Measurements from ENCODE around the gene ASAP2.

DNA sequence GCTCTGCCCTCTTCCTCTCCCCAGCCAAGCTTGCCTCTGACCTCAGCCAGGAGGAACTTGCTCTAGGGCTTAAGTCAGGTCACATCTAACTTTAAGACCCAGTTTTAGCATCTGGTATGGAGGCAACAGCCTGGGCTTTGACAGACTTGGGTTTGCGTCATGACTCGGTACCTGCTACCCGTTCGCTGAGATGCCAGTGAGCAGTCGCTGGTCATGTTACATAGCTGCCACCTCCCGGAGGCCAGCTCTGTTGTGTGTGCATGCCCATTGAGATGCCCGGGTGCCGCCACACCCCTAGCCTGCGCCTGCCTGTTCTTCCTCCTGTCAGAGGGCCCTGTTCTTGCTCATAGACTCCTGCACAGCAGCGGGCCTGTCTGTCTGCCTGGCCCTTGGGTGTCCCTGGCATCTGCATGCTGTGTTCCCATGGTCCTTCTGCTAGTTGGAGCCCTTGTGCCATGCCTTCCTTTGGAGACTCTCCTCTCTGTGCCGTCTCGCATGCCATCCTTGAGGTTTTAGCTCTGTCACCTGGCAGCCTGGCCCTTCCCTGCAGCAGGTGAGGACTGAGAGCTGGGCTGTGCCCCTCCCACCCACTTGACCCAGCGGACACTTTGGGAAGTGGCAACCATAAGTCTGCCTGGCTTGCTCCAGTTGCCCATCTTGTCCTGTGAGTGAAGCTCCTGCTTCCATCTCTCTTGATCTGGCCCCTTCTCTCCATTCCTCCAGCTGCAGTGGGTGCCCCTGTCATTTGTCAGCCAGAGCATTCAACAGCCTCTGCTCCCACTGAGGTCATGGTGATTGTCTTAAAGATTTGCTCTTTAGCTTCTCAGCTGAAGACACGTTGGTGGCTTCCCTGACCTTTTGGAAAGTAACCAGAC, 24.9 kb downstream of the ASAP2 start:
- TF ChIP-seq, protein P1, sequence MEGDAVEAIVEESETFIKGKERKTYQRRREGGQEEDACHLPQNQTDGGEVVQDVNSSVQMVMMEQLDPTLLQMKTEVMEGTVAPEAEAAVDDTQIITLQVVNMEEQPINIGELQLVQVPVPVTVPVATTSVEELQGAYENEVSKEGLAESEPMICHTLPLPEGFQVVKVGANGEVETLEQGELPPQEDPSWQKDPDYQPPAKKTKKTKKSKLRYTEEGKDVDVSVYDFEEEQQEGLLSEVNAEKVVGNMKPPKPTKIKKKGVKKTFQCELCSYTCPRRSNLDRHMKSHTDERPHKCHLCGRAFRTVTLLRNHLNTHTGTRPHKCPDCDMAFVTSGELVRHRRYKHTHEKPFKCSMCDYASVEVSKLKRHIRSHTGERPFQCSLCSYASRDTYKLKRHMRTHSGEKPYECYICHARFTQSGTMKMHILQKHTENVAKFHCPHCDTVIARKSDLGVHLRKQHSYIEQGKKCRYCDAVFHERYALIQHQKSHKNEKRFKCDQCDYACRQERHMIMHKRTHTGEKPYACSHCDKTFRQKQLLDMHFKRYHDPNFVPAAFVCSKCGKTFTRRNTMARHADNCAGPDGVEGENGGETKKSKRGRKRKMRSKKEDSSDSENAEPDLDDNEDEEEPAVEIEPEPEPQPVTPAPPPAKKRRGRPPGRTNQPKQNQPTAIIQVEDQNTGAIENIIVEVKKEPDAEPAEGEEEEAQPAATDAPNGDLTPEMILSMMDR (conservative IDR thresholded peaks at IDR 0.05), result no peak
- TF ChIP-seq EZH2 (IDR thresholded peaks at IDR 0.05; ENCODE audit: low read depth), result no peak

Measured in PC-9 (cell line).